A549 (cell line): ENCODE results near the gene SMIM9. TPM values are rescaled to one million over a fixed set of nuclear protein-coding genes. Genes with fewer than 3 reads are reported as not detected.

Source experiments
- ATAC-seq, 2 experiments: fragments of 200-7000 bp in 1 of 2; fragments of >200 bp in 1 of 2; cut with Nextera tagmentation in 1 of 2; cut with Tn5 transposase in 1 of 2; 3 replicates each; pipeline versions ENCODE4 v1.8.0 to v1.9.1; 2018 to 2020; ENCODE audit warnings: mild to moderate bottlenecking in 1 of 2, moderate library complexity in 1 of 2
- CTCF ChIA-PET: fragments of 300-600 bp; sonication (Branson Sonifier 250); formaldehyde crosslinking; extraction: SDS; loops from one replicate; lab custom pipeline; 2021; ENCODE audit warnings: antibody characterized with exemption, inconsistent platforms; lab: Yijun Ruan, JAX
- POLR2A ChIA-PET: fragments of 350-600 bp; formaldehyde crosslinking; extraction: SDS; loops from one replicate; lab custom pipeline; 2021; ENCODE audit warnings: antibody characterized with exemption, inconsistent platforms; lab: Yijun Ruan, JAX
- DNase-seq, 2 experiments: peaks; one replicate each; pipeline versions ENCODE4 v3.0.0 to v3.0.0-alpha.2; 2011 to 2016; ENCODE audit warnings: low read depth in 1 of 2, low spot score in 1 of 2
- FAIRE-seq: peaks from 2 replicates; lab custom pipeline; 2011; peaks lifted over from hg19 to GRCh38; lab: Jason Lieb, UNC
- H3K27ac ChIP-seq, 2 experiments: fragments of >200 bp; sonication (Bioruptor Twin); formaldehyde crosslinking; 3 replicates each; pipeline ENCODE4 v1.5.1; 2016 to 2017
- H3K4me1 ChIP-seq: fragments of >200 bp; sonication (Bioruptor Twin); formaldehyde crosslinking; 3 replicates; pipeline ENCODE4 v1.6.1; 2016
- H3K4me2 ChIP-seq: fragments of >200 bp; sonication (Bioruptor Twin); formaldehyde crosslinking; 3 replicates; pipeline ENCODE4 v1.6.1; 2016
- H3K4me3 ChIP-seq: fragments of >200 bp; sonication (Bioruptor Twin); formaldehyde crosslinking; 3 replicates; pipeline ENCODE4 v1.5.1; 2016
- H3K9me3 ChIP-seq: fragments of >200 bp; sonication (Bioruptor Twin); formaldehyde crosslinking; 3 replicates; pipeline ENCODE4 v1.6.1; 2016
- ATOH8 ChIP-seq: fragments of 250-450 bp; sonication (Bioruptor Pico); IDR thresholded peaks from 2 replicates; pipeline ENCODE4 v1.5.0; 2020; ENCODE audit warnings: low read depth, mild to moderate bottlenecking, moderate library complexity
- CHD4 ChIP-seq: fragments of 200-600 bp; sonication (generic); IDR thresholded peaks from 2 replicates; pipeline ENCODE4 v1.6.1; 2016; ENCODE audit warnings: antibody characterized with exemption, mild to moderate bottlenecking, borderline replicate concordance
- EP300 ChIP-seq, 2 experiments: fragments of >200 bp; sonication (Bioruptor Twin); formaldehyde crosslinking; IDR thresholded peaks; 2 replicates in 1 of 2; 3 replicates in 1 of 2; pipeline ENCODE4 v1.6.1; 2016 to 2017
- FOSB ChIP-seq: fragments of 250-450 bp; sonication (Bioruptor Pico); IDR thresholded peaks from 2 replicates; pipeline ENCODE4 v1.5.0; 2020; ENCODE audit warnings: mild to moderate bottlenecking, moderate library complexity
- HEYL ChIP-seq: fragments of 250-450 bp; sonication (Bioruptor Pico); IDR thresholded peaks from 2 replicates; pipeline ENCODE4 v1.8.0; 2021; ENCODE audit warnings: mild to moderate bottlenecking, moderate library complexity
- HOXA7 ChIP-seq: fragments of 250-450 bp; sonication (Bioruptor Pico); IDR thresholded peaks from 2 replicates; pipeline ENCODE4 v1.5.0; 2020; ENCODE audit warnings: mild to moderate bottlenecking, moderate library complexity
- MAFK ChIP-seq: fragments of 450-650 bp; IDR thresholded peaks from 2 replicates; pipeline ENCODE4 v1.6.1; 2014; ENCODE audit not compliant: partially characterized antibody
- MAZ ChIP-seq: fragments of 150-350 bp; IDR thresholded peaks from 2 replicates; pipeline ENCODE4 v1.6.1; 2014; ENCODE audit warnings: antibody characterized with exemption, low read depth, low read length, borderline replicate concordance
- POLR2AphosphoS2 ChIP-seq: conservative IDR thresholded peaks from 2 replicates; pipeline ENCODE4 v1.6.1; 2012; ENCODE audit warnings: low read length, improper control_type of control experiment, inconsistent platforms
- RCOR1 ChIP-seq: fragments of 150-350 bp; IDR thresholded peaks from 2 replicates; pipeline ENCODE4 v1.6.1; 2014; ENCODE audit warnings: antibody characterized with exemption, low read length, low read depth
- RFX5 ChIP-seq: fragments of 450-650 bp; IDR thresholded peaks from 2 replicates; pipeline ENCODE4 v1.7.1; 2014; ENCODE audit warnings: antibody characterized with exemption, mild to moderate bottlenecking, moderate library complexity
- SMC3 ChIP-seq: fragments of >200 bp; sonication (Bioruptor Twin); formaldehyde crosslinking; IDR thresholded peaks from 3 replicates; pipeline ENCODE4 v1.6.1; 2018; ENCODE audit warnings: inconsistent platforms
- ZNF302 ChIP-seq: fragments of 250-450 bp; sonication (Bioruptor Pico); IDR thresholded peaks from 2 replicates; pipeline ENCODE4 v1.9.0; 2021; ENCODE audit warnings: inconsistent platforms, mild to moderate bottlenecking, moderate library complexity
- WGBS: methylation state at CpG from one replicate; pipeline ENCODE4 v1.1.6; 2017; ENCODE audit errors: missing lambda C conversion rate; 5-methylcytosine and 5-hydroxymethylcytosine counted together
- polyA plus RNA-seq, 4 experiments: library from polyadenylated mRNA; depleted of rRNA in 3 of 4; stranded (reverse); fragments of >200 nt; fragmentation: RNase III in 1 of 4; extraction: RNeasy Plus Mini Kit Qiagen cat#74134 plus additional on column Dnase treatment in 1 of 4; gene quantifications; 2 replicates in 3 of 4; 3 replicates in 1 of 4; pipeline ENCODE4 v1.2.3, GENCODE V29; 2011 to 2017
- TF ChIP-seq, protein P1 (sequence below): fragments of 200-600 bp; sonication (generic); IDR thresholded peaks from 2 replicates; pipeline ENCODE4 v1.6.1; 2016; ENCODE audit warnings: antibody characterized with exemption, mild to moderate bottlenecking, moderate library complexity
- TF ChIP-seq, protein P2 (sequence below): IDR thresholded peaks from 2 replicates; pipeline ENCODE4 v1.6.1; 2012
- TF ChIP-seq, protein P3 (sequence below): fragments of 250-450 bp; sonication (Bioruptor Pico); IDR thresholded peaks from 2 replicates; pipeline ENCODE4 v1.5.0; 2021; ENCODE audit warnings: mild to moderate bottlenecking, moderate library complexity, borderline replicate concordance

The SMIM9 gene
- polyA plus RNA-seq, 2 of the 4 experiments (the other 2 are of a cell fraction), result not detected

GRCh38 chrX:154785716-154786115, 48.7 kb downstream of the SMIM9 start:
- ATAC-seq, result no peak
- ChIA-PET CTCF (interaction anchor here (1.2 kb wide), 1 partner anchor 37 kb away, joined by 3 read pairs; no protein-coding TSS in a partner anchor), POLR2A (no interaction called here)
- Histone ChIP-seq H3K4me3 (no peak overlapping the region), H3K27ac (no peak overlapping the region), H3K9me3 (no peaks in the 10 kb centered on the region), H3K4me1 (no peaks in the 10 kb centered on the region), H3K4me2 (no peak overlapping the region)
- TF ChIP-seq ZNF302 (CRISPR knock-in tag), result no peak
- TF ChIP-seq HEYL (CRISPR knock-in tag), result no peak
- TF ChIP-seq, protein P1, sequence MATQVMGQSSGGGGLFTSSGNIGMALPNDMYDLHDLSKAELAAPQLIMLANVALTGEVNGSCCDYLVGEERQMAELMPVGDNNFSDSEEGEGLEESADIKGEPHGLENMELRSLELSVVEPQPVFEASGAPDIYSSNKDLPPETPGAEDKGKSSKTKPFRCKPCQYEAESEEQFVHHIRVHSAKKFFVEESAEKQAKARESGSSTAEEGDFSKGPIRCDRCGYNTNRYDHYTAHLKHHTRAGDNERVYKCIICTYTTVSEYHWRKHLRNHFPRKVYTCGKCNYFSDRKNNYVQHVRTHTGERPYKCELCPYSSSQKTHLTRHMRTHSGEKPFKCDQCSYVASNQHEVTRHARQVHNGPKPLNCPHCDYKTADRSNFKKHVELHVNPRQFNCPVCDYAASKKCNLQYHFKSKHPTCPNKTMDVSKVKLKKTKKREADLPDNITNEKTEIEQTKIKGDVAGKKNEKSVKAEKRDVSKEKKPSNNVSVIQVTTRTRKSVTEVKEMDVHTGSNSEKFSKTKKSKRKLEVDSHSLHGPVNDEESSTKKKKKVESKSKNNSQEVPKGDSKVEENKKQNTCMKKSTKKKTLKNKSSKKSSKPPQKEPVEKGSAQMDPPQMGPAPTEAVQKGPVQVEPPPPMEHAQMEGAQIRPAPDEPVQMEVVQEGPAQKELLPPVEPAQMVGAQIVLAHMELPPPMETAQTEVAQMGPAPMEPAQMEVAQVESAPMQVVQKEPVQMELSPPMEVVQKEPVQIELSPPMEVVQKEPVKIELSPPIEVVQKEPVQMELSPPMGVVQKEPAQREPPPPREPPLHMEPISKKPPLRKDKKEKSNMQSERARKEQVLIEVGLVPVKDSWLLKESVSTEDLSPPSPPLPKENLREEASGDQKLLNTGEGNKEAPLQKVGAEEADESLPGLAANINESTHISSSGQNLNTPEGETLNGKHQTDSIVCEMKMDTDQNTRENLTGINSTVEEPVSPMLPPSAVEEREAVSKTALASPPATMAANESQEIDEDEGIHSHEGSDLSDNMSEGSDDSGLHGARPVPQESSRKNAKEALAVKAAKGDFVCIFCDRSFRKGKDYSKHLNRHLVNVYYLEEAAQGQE, result no peak
- no peak for TF ChIP-seq FOSB (CRISPR knock-in tag)
- TF ChIP-seq SMC3, result no peak
- TF ChIP-seq, protein P2, sequence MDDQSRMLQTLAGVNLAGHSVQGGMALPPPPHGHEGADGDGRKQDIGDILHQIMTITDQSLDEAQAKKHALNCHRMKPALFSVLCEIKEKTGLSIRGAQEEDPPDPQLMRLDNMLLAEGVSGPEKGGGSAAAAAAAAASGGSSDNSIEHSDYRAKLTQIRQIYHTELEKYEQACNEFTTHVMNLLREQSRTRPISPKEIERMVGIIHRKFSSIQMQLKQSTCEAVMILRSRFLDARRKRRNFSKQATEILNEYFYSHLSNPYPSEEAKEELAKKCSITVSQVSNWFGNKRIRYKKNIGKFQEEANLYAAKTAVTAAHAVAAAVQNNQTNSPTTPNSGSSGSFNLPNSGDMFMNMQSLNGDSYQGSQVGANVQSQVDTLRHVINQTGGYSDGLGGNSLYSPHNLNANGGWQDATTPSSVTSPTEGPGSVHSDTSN, result no peak
- no peak for TF ChIP-seq MAZ
- TF ChIP-seq EP300 (IDR thresholded peaks at IDR 0.05), result no peak
- TF ChIP-seq, protein P3, sequence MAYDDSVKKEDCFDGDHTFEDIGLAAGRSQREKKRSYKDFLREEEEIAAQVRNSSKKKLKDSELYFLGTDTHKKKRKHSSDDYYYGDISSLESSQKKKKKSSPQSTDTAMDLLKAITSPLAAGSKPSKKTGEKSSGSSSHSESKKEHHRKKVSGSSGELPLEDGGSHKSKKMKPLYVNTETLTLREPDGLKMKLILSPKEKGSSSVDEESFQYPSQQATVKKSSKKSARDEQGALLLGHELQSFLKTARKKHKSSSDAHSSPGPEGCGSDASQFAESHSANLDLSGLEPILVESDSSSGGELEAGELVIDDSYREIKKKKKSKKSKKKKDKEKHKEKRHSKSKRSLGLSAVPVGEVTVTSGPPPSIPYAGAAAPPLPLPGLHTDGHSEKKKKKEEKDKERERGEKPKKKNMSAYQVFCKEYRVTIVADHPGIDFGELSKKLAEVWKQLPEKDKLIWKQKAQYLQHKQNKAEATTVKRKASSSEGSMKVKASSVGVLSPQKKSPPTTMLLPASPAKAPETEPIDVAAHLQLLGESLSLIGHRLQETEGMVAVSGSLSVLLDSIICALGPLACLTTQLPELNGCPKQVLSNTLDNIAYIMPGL, result no peak
- TF ChIP-seq HOXA7 (CRISPR knock-in tag), result no peak
- TF ChIP-seq POLR2AphosphoS2, result no peak
- TF ChIP-seq CHD4, result no peak
- TF ChIP-seq RFX5, result no peak
- TF ChIP-seq ATOH8, result no peak
- 77% methylated on average over 6 of the region's 6 CpGs for WGBS
- no peak for DNase-seq
- no peak for FAIRE-seq

- no peaks in the 10 kb centered on the region for H3K9me3 ChIP-seq
- WGBS, result 88% methylated on average over 13 of the region's 13 CpGs
- POLR2A ChIA-PET, result no interaction called here
- CTCF ChIA-PET, result no interaction called here
- no peak for ATAC-seq
- H3K4me3 ChIP-seq, result no peak overlapping the region
- H3K4me2 ChIP-seq, result no peak overlapping the region
- no peaks in the 10 kb centered on the region for H3K4me1 ChIP-seq
- no peak overlapping the region for H3K27ac ChIP-seq
- no peak for DNase-seq
- FAIRE-seq, result no peak
- peak; percentile 28 for TF ChIP-seq MAFK
- no peak for TF ChIP-seq RCOR1
- TF ChIP-seq, all 56 proteins: peak for 1
These were observed 50.1 kb downstream of the SMIM9 start for GRCh38 chrX:154784149-154784995.
